HL-60 (cell line): ENCODE data around the gene BNC1.
"Not testable (repeated sequence)": the region's sequence is repeated elsewhere in the genome, so short reads cannot be mapped to it uniquely, and the experiment has no call there.

Source experiments
- DNase-seq, 2 experiments: peaks; one replicate each; pipeline ENCODE4 v3.0.0-alpha.2; 2010 to 2020; ENCODE audit warnings: low read depth in 1 of 2, low spot score in 1 of 2
- H3K27ac ChIP-seq: fragments of 250-450 bp; sonication (Bioruptor Pico); replicated peaks from 2 replicates; pipeline ENCODE4 v1.5.1; 2020; ENCODE audit warnings: mild to moderate bottlenecking, moderate library complexity
- H3K27me3 ChIP-seq: fragments of 250-450 bp; sonication (Bioruptor Pico); 2 replicates; pipeline ENCODE4 v1.5.1; 2021; ENCODE audit warnings: mild to moderate bottlenecking, moderate library complexity; ENCODE audit not compliant: insufficient read depth, poor library complexity, severe bottlenecking
- H3K4me3 ChIP-seq: replicated peaks from 2 replicates; pipeline ENCODE4 v1.5.1; 2011; ENCODE audit warnings: mild to moderate bottlenecking, control low read depth, low read length; ENCODE audit not compliant: insufficient read depth
- GABPA ChIP-seq: IDR thresholded peaks from 2 replicates; pipeline ENCODE4 v1.6.1; 2012; ENCODE audit warnings: low read depth
- POLR2AphosphoS5 ChIP-seq: IDR thresholded peaks from 2 replicates; pipeline ENCODE4 v1.6.1; 2012; ENCODE audit warnings: low read depth
- REST ChIP-seq: IDR thresholded peaks from 2 replicates; pipeline ENCODE4 v1.6.1; 2012; ENCODE audit warnings: low read depth; ENCODE audit not compliant: insufficient replicate concordance
- SPI1 ChIP-seq: IDR thresholded peaks from 2 replicates; pipeline ENCODE4 v1.6.1; 2012; ENCODE audit warnings: low read depth, mild to moderate bottlenecking, borderline replicate concordance
- TF ChIP-seq, protein P1 (sequence below): IDR thresholded peaks from one replicate; pipeline ENCODE4 v1.5.1; 2011; ENCODE audit warnings: low read length, control low read depth, inconsistent platforms; ENCODE audit not compliant: insufficient read depth

BNC1 gene

DNA sequence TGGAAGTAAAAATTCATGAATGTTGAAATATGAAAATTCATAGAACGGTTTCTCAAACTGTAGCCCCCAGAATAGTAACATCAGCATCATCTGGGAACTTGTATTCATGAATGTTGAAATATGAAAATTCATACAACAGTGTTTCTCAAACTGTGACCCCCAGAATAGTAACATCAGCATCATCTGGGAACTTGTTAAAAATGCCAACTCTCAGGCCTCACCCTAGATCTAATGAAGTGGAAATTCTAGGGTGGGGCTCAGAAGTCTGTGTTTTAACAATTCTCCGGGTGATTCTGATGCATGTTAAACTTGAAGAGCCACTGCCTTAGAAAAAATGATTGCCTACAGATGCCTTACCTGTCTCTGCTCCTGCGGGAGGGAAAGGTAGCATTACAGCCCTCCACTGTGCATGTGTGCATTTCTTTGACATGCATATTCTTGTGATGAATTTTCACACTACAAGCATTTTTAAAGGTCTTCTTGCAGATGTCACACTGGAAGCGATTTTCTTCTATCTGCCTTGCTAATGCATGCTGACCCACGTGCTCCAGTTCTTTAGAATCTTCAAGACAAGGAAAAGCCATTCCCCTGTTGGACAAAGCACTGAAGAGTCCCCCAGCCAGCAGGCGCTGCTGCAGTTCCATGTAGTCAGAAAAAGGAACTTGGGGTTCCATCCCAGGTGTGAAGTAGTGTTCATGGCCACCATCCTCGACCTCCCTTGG lies 21.7 kb downstream of the BNC1 start:
- no peak for DNase-seq
- no peak overlapping the region for H3K4me3 ChIP-seq
- no peak overlapping the region for H3K27ac ChIP-seq
- peaks cover 2% of the 10 kb centered on the region for H3K27me3 ChIP-seq
- TF ChIP-seq, protein P1, sequence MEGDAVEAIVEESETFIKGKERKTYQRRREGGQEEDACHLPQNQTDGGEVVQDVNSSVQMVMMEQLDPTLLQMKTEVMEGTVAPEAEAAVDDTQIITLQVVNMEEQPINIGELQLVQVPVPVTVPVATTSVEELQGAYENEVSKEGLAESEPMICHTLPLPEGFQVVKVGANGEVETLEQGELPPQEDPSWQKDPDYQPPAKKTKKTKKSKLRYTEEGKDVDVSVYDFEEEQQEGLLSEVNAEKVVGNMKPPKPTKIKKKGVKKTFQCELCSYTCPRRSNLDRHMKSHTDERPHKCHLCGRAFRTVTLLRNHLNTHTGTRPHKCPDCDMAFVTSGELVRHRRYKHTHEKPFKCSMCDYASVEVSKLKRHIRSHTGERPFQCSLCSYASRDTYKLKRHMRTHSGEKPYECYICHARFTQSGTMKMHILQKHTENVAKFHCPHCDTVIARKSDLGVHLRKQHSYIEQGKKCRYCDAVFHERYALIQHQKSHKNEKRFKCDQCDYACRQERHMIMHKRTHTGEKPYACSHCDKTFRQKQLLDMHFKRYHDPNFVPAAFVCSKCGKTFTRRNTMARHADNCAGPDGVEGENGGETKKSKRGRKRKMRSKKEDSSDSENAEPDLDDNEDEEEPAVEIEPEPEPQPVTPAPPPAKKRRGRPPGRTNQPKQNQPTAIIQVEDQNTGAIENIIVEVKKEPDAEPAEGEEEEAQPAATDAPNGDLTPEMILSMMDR = no peak
- no peak for TF ChIP-seq SPI1
- no peak for TF ChIP-seq REST
- TF ChIP-seq GABPA = no peak
- TF ChIP-seq POLR2AphosphoS5 = no peak

DNA sequence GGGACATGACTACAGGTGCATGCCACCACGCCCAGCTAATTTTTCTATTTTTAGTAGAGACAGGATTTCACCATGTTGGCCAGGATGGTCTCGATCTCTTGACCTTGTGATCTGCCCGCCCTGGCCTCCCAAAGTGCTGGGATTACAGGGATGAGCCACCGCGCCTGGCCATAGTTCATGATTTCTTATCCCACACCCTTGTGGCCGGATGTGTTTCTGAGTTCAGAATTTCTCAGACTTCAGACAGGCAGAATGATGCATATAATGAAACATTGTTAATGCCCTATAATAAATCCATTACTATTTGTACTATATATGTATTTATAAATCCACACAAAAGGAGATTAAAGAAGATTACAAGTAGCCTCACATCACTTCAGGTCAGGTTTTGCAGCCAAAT lies 22.3 kb downstream of the BNC1 start:
- not testable (repeated sequence) for DNase-seq, H3K27me3 ChIP-seq, H3K27ac ChIP-seq, H3K4me3 ChIP-seq

GRCh38 chr15:83250781-83251180 lies 33.7 kb downstream of the BNC1 start:
- no peak overlapping the region for H3K27ac ChIP-seq
- no peaks in the 10 kb centered on the region for H3K27me3 ChIP-seq
- no peak overlapping the region for H3K4me3 ChIP-seq
- TF ChIP-seq, protein P1 = no peak
- TF ChIP-seq SPI1 (no peak), POLR2AphosphoS5 (no peak), GABPA (no peak), REST (no peak)
- no peak for DNase-seq

- Histone ChIP-seq H3K27me3 (no peaks in the 10 kb centered on the region), H3K27ac (no peak overlapping the region), H3K4me3 (no peak overlapping the region)
- no peak for DNase-seq
- TF ChIP-seq REST (no peak), GABPA (no peak), POLR2AphosphoS5 (no peak), SPI1 (no peak)
- TF ChIP-seq, protein P1 = no peak
Observed at GRCh38 chr15:83249030-83249343, 35.5 kb downstream of the BNC1 start.
